ENCODE data around the gene ZNF304.

The ZNF304 gene

DNA sequence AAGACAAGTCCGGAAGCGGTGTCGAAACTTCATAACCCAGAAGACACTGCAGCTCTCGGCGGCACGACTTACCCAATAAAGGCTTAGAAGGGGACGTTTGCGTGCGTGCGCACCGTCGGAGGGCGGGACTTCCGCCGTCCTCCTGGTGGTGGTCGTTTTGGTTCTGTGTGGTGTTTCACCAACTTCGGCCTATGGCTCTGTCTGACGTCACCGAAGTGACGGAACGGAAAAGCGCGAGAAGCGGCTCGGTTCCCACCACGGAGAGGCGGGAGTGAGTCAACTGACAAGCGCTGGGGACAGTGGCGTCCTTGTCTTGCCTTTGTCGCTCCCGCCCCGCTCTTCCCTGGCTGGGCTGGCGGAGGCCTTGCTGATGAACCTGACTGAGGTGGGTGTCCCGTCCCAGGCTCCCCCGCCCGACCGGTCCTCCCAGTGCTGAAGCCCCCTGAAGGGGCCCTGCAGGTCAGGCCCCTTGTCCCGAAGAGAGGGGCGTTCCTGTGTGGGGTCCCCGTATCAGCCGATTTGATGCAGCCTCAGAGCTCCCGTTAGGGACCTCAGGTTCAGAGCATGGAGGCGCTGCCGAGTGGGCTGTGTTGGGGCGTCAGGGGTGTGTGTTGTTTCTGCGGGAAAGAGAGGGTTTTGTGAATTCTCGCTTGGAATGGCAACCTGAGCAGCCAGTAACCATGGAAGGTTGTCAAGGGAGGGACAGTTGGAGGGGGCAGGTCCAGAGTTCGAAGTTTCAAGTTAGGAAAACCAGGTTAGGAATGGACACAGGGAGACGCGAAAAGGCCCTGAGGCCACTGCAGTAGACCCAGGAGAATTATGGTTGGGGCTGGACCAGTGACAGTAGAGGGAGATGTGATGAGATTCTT lies 38.9 kb downstream of the ZNF304 start, which contains the start of gene ZNF548 (continued):
- TF ChIP-seq ZFP69B (tag by site-specific recombination; IDR thresholded peaks at IDR 0.05) (peak; percentile 9; the same call in 1 of the 2 replicates), ZNF19 (tag by site-specific recombination; IDR thresholded peaks at IDR 0.05; ENCODE audit: low read depth) (no peak), ZNF302 (tag by site-specific recombination; IDR thresholded peaks at IDR 0.05; ENCODE audit: low read depth) (no peak), ZNF48 (tag by site-specific recombination; IDR thresholded peaks at IDR 0.05) (no peak)

DNA sequence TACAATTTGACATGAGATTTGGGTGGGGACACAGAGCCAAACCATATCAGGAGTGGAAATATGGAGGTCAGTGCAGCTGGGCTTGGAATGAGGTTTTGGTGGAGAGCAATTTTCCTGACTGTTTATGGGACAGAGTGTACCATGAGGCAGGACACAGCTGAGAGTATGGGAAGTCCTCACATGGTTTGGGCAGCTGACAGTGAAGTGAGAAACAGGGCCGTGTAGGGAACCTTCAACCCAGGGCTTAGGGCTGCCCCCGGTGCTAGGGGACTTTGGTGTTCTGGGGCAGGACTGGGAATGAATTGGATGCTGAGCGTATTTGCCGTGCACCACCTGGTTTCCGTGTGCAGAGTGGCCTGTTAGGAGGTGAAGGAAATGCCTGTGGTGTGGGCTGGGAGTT lies 44.6 kb downstream of the ZNF304 start:
- ChIA-PET CTCF (no interaction called here), POLR2A (no interaction called here)
- Histone ChIP-seq H3K4me3 (ENCODE audit: low read depth, low read length) (no peak overlapping the region), H3K27ac (ENCODE audit: extremely low read depth, low read depth, low read length) (no peak overlapping the region), H3K36me3 (ENCODE audit: control insufficient read depth in 2 of 2, insufficient read depth in 1 of 2, low read length in 2 of 2) (peaks cover 31 to 72% of the 10 kb centered on the region in 2 experiments), H3K4me1 (ENCODE audit: control insufficient read depth, insufficient read depth, low read length) (peaks cover 6% of the 10 kb centered on the region), H3K9me3 (ENCODE audit: control insufficient read depth, insufficient read depth, low read depth, low read length) (0 out of 2 replicates have a peak, but pooled peaks cover 4% of the 10 kb centered on the region)
- TF ChIP-seq, protein P1, sequence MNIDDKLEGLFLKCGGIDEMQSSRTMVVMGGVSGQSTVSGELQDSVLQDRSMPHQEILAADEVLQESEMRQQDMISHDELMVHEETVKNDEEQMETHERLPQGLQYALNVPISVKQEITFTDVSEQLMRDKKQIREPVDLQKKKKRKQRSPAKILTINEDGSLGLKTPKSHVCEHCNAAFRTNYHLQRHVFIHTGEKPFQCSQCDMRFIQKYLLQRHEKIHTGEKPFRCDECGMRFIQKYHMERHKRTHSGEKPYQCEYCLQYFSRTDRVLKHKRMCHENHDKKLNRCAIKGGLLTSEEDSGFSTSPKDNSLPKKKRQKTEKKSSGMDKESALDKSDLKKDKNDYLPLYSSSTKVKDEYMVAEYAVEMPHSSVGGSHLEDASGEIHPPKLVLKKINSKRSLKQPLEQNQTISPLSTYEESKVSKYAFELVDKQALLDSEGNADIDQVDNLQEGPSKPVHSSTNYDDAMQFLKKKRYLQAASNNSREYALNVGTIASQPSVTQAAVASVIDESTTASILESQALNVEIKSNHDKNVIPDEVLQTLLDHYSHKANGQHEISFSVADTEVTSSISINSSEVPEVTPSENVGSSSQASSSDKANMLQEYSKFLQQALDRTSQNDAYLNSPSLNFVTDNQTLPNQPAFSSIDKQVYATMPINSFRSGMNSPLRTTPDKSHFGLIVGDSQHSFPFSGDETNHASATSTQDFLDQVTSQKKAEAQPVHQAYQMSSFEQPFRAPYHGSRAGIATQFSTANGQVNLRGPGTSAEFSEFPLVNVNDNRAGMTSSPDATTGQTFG (tag by site-specific recombination; IDR thresholded peaks at IDR 0.05; ENCODE audit: borderline replicate concordance): no peak
- TF ChIP-seq ZNF202 (tag by site-specific recombination; IDR thresholded peaks at IDR 0.05; ENCODE audit: borderline replicate concordance) (no peak), ZSCAN30 (tag by site-specific recombination; IDR thresholded peaks at IDR 0.05) (no peak), ZNF558 (tag by site-specific recombination; IDR thresholded peaks at IDR 0.05) (no peak), KLF16 (tag by site-specific recombination; IDR thresholded peaks at IDR 0.05) (no peak)

DNA sequence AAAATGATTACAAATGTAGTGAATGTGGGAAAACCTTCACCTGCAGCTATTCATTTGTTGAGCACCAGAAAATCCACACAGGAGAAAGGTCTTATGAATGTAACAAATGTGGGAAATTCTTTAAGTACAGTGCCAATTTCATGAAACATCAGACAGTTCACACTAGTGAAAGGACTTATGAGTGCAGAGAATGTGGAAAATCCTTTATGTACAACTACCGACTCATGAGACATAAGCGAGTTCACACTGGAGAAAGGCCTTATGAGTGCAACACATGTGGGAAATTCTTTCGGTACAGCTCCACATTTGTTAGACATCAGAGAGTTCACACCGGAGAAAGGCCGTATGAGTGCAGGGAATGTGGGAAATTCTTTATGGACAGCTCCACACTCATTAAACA lies 47.8 kb downstream of the ZNF304 start:
- CTCF ChIA-PET: no interaction called here
- Histone ChIP-seq H3K36me3 (ENCODE audit: control insufficient read depth in 2 of 2, insufficient read depth in 1 of 2, low read length in 2 of 2) (peaks cover 35 to 70% of the 10 kb centered on the region in 2 experiments), H3K4me1 (ENCODE audit: control insufficient read depth, insufficient read depth, low read length) (no peaks in the 10 kb centered on the region)

DNA sequence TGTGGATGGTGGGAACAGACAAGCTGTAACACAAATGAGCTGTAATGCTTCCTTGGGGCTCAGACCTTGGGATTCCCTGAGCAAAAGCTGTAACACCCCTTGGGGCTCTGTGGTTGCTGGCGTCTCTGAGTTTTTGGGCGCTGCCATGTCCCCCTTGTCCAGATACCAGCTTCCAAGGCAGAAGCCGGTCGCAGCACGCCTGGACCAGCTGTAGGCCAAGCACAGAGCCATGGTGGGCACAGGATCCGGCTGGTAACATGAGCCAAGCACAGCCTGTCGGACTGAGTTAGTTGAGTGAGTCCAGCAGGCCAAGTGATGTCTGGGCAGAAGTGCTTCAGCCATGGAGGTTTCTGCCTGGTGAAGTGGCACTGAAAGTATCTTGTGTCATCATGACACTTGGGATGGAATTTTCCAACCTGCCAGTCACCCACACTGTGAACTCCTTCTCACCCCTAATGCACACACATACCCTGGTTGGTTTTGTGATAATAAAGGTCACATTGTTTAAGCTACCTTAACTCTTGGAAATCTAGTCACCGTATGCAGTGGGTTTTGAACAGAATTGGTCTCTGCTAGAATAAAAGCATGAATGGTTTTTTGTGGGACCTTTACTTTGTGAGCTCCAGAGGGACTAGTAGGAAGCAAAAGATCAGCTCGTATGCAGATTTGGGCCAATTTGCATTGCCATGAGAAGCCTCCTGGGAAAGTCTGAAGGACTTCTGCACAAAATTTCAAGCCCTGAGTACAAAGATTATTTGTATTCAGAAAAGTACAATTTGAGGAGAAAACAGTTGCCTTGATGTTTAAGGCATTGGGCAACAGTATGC lies 52.9 kb downstream of the ZNF304 start:
- ChIA-PET CTCF (interaction anchor here (0.5 to 1.4 kb wide), 3 partner anchors 31 to 698 kb away, joined by 4 to 5 read pairs (median 4); partner anchors contain the start of gene ZNF749), POLR2A (interaction anchor here (2.1 kb wide), 1 partner anchor 14 kb away, joined by 10 read pairs; the partner anchor contains the start of gene ZNF548)
- no peak overlapping the region for H3K4me3 ChIP-seq (ENCODE audit: low read depth, low read length)
- no peak overlapping the region for H3K27ac ChIP-seq (ENCODE audit: extremely low read depth, low read depth, low read length)
- peaks cover 16 to 19% of the 10 kb centered on the region in 2 experiments; a peak in 2 of 3 replicates for H3K36me3 ChIP-seq (ENCODE audit: control insufficient read depth in 2 of 2, insufficient read depth in 1 of 2, low read length in 2 of 2)
- H3K9me3 ChIP-seq (ENCODE audit: control insufficient read depth, insufficient read depth, low read depth, low read length): no peaks in the 10 kb centered on the region
- no peaks in the 10 kb centered on the region for H3K4me1 ChIP-seq (ENCODE audit: control insufficient read depth, insufficient read depth, low read length)
- no peak for TF ChIP-seq ZNF214 (tag by site-specific recombination; IDR thresholded peaks at IDR 0.05; ENCODE audit: borderline replicate concordance)
- no peak for TF ChIP-seq OSR2 (tag by site-specific recombination; IDR thresholded peaks at IDR 0.05)
- no peak for TF ChIP-seq SP7 (tag by site-specific recombination; IDR thresholded peaks at IDR 0.05)
- TF ChIP-seq GFI1B (tag by site-specific recombination; IDR thresholded peaks at IDR 0.05): no peak
- TF ChIP-seq ZNF324 (tag by site-specific recombination; IDR thresholded peaks at IDR 0.05): no peak
- TF ChIP-seq ZNF701 (tag by site-specific recombination; IDR thresholded peaks at IDR 0.05): no peak
- TF ChIP-seq, protein P2, sequence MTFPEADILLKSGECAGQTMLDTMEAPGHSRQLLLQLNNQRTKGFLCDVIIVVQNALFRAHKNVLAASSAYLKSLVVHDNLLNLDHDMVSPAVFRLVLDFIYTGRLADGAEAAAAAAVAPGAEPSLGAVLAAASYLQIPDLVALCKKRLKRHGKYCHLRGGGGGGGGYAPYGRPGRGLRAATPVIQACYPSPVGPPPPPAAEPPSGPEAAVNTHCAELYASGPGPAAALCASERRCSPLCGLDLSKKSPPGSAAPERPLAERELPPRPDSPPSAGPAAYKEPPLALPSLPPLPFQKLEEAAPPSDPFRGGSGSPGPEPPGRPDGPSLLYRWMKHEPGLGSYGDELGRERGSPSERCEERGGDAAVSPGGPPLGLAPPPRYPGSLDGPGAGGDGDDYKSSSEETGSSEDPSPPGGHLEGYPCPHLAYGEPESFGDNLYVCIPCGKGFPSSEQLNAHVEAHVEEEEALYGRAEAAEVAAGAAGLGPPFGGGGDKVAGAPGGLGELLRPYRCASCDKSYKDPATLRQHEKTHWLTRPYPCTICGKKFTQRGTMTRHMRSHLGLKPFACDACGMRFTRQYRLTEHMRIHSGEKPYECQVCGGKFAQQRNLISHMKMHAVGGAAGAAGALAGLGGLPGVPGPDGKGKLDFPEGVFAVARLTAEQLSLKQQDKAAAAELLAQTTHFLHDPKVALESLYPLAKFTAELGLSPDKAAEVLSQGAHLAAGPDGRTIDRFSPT (tag by site-specific recombination; IDR thresholded peaks at IDR 0.05): no peak
- TF ChIP-seq, protein P3, sequence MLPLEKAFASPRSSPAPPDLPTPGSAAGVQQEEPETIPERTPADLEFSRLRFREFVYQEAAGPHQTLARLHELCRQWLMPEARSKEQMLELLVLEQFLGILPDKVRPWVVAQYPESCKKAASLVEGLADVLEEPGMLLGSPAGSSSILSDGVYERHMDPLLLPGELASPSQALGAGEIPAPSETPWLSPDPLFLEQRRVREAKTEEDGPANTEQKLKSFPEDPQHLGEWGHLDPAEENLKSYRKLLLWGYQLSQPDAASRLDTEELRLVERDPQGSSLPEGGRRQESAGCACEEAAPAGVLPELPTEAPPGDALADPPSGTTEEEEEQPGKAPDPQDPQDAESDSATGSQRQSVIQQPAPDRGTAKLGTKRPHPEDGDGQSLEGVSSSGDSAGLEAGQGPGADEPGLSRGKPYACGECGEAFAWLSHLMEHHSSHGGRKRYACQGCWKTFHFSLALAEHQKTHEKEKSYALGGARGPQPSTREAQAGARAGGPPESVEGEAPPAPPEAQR (tag by site-specific recombination; IDR thresholded peaks at IDR 0.05): no peak
- no peak for TF ChIP-seq ZNF433 (tag by site-specific recombination; IDR thresholded peaks at IDR 0.05; ENCODE audit: low read depth)
- TF ChIP-seq, protein P4, sequence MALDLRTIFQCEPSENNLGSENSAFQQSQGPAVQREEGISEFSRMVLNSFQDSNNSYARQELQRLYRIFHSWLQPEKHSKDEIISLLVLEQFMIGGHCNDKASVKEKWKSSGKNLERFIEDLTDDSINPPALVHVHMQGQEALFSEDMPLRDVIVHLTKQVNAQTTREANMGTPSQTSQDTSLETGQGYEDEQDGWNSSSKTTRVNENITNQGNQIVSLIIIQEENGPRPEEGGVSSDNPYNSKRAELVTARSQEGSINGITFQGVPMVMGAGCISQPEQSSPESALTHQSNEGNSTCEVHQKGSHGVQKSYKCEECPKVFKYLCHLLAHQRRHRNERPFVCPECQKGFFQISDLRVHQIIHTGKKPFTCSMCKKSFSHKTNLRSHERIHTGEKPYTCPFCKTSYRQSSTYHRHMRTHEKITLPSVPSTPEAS (tag by site-specific recombination; IDR thresholded peaks at IDR 0.05): no peak

More for the DNA sequence above, 47.8 kb downstream of the ZNF304 start:
- POLR2A ChIA-PET: interaction anchor here (0.9 kb wide), 1 partner anchor 10 kb away, joined by 3 read pairs; no protein-coding TSS in a partner anchor
- no peak overlapping the region for H3K4me3 ChIP-seq (ENCODE audit: low read depth, low read length)
- TF ChIP-seq ZNF521 (tag by site-specific recombination; IDR thresholded peaks at IDR 0.05) (no peak), SETDB1 (IDR thresholded peaks at IDR 0.05; ENCODE audit: insufficient read length, low read length) (peak; percentile 73)
- H3K9me3 ChIP-seq (ENCODE audit: control insufficient read depth, insufficient read depth, low read depth, low read length): 0 out of 2 replicates have a peak, but pooled peaks cover 4% of the 10 kb centered on the region
- no peak overlapping the region for H3K27ac ChIP-seq (ENCODE audit: extremely low read depth, low read depth, low read length)
